ENCODE measurements around the gene AMPD2. TPM values are rescaled to one million over a fixed set of nuclear protein-coding genes. Genes with fewer than 3 reads are reported as not detected.

The AMPD2 gene
- total and polyA plus RNA-seq, 2 experiments from 2014 or later: 61.3 to 79.3 TPM

DNA sequence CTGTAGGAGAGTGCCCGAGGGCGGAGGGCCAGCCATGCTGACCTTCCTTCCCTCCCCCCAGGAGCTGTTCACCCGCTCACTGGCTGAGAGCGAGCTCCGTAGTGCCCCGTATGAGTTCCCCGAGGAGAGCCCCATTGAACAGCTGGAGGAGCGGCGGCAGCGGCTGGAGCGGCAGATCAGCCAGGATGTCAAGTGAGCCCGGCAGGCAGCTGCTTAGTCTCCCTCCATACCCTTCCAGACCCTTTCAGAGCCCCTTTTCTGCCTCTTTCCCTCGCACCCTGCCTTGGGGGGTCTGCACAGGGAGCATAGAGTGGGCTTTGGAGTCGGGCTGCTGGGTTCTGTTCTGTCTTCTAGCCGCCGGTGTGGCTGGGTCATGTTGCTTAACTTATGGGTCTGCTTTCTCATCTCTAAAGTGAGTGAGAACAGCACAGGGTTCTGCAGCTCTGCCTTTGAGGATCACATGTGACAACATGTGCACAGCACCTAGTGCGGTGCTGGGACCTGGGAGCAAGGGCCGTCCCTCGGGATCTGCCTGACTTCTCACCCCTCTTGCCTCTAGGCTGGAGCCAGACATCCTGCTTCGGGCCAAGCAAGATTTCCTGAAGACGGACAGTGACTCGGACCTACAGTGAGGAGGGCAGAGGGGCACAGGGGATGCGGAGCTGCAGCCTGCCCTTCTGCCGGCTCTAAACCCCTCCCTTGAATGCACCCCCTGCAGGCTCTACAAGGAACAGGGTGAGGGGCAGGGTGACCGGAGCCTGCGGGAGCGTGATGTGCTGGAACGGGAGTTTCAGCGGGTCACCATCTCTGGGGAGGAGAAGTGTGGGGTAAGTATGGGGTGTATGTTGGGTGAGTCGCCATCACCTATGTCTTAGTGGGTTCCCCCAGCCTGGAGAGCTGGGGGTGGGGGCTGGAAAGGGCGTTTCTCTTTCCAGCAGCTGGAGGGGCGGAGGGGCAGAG lies 6.2 kb downstream of the AMPD2 start:
- no peaks in the 10 kb centered on the region for H3K9me3 ChIP-seq (ENCODE audit: low read depth)
- no peak for TF ChIP-seq EZH2 (IDR thresholded peaks at IDR 0.05; ENCODE audit: insufficient read depth, poor library complexity, severe bottlenecking)
- no peak for TF ChIP-seq EZH2phosphoT487 (IDR thresholded peaks at IDR 0.05; ENCODE audit: insufficient read depth, low read depth)
- no peaks in the 10 kb centered on the region for H3F3A ChIP-seq (ENCODE audit: insufficient read depth)
- H3K4me2 ChIP-seq (ENCODE audit: unreplicated experiment): no peak overlapping the region
- H3K4me3 ChIP-seq: no peak overlapping the region
- no peaks in the 10 kb centered on the region for H3K9me2 ChIP-seq (ENCODE audit: insufficient read depth)
- no peak overlapping the region for H3K9ac ChIP-seq
- H3K27ac ChIP-seq: no peak overlapping the region
- H3K4me1 ChIP-seq (ENCODE audit: insufficient read depth): peaks cover 31% of the 10 kb centered on the region; the same call in 1 of the 2 replicates
- no peak for DNase-seq
- WGBS, 2 experiments (ENCODE audit: low coverage in 1 of 2, low lambda C conversion rate in 2 of 2, missing lambda C conversion rate in 2 of 2): 85 to 86% methylated on average over 31 to 32 of the region's 32 CpGs
- no peak overlapping the region for H2AFZ ChIP-seq
- H3K79me2 ChIP-seq (ENCODE audit: insufficient read depth): peaks cover 55% of the 10 kb centered on the region
- no peaks in the 10 kb centered on the region for H3K27me3 ChIP-seq (replicated peaks; ENCODE audit: insufficient read depth)
- H3K36me3 ChIP-seq (ENCODE audit: low read depth): peaks cover 9% of the 10 kb centered on the region; the same call in 1 of the 2 replicates
- in situ Hi-C loops (cut with MboI): loop anchor here (5.0 kb wide), 1 partner anchor 79 kb away; the partner anchor contains the start of gene GNAI3
- no peaks in the 10 kb centered on the region; the same call in 1 of the 2 replicates for H4K20me1 ChIP-seq (ENCODE audit: insufficient read depth)

DNA sequence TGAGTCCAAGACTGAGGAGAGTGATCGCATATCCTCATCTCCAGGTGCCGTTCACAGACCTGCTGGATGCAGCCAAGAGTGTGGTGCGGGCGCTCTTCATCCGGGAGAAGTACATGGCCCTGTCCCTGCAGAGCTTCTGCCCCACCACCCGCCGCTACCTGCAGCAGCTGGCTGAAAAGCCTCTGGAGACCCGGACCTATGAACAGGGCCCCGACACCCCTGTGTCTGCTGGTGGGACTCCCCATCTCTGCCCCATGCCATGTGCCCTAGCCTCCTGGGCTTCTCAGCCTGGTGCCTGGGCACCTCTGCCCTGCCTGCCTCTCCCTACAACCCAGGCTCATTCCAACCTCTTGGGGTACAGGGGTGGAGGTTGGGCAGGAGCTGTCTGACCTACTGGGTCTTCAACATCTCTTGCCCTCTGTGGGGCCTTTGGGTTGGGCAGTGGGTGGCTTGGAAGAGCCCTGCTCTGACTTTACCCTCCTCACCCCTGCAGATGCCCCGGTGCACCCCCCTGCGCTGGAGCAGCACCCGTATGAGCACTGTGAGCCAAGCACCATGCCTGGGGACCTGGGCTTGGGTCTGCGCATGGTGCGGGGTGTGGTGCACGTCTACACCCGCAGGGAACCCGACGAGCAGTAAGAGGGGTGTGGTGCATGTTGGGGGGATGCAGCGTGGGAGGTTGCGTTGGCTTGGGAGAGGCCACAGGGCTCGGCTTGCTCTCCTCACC lies 7.2 kb downstream of the AMPD2 start:
- in situ Hi-C loops (cut with MboI): loop anchor here (5.0 kb wide), 1 partner anchor 80 kb away; the partner anchor contains the start of gene GNAI3

GRCh38 chr1:109627692-109628399 lies 8.2 kb downstream of the AMPD2 start:
- Histone ChIP-seq H3K27me3 (replicated peaks; ENCODE audit: insufficient read depth) (no peaks in the 10 kb centered on the region), H3F3A (ENCODE audit: insufficient read depth) (peaks cover 1% of the 10 kb centered on the region; the same call in 1 of the 2 replicates), H3K9ac (no peak overlapping the region), H3K79me2 (ENCODE audit: insufficient read depth) (peaks cover 36% of the 10 kb centered on the region), H3K36me3 (ENCODE audit: low read depth) (peaks cover 16% of the 10 kb centered on the region; the same call in 1 of the 2 replicates), H2AFZ (no peak overlapping the region), H3K27ac (no peak overlapping the region), H3K4me3 (no peak overlapping the region), H3K9me3 (ENCODE audit: low read depth) (no peaks in the 10 kb centered on the region), H3K9me2 (ENCODE audit: insufficient read depth) (no peaks in the 10 kb centered on the region), H4K20me1 (ENCODE audit: insufficient read depth) (no peaks in the 10 kb centered on the region; the same call in 1 of the 2 replicates), H3K4me1 (ENCODE audit: insufficient read depth) (peaks cover 18% of the 10 kb centered on the region; the same call in 1 of the 2 replicates), H3K4me2 (ENCODE audit: unreplicated experiment) (no peak overlapping the region)
- DNase-seq: no peak
- in situ Hi-C loops (cut with MboI): loop anchor here (5.0 kb wide), 1 partner anchor 81 kb away; the partner anchor contains the start of gene GNAI3
- WGBS, 2 experiments (ENCODE audit: low coverage in 1 of 2, low lambda C conversion rate in 2 of 2, missing lambda C conversion rate in 2 of 2): 91 to 94% methylated on average over 22 to 23 of the region's 23 CpGs
- TF ChIP-seq EZH2 (IDR thresholded peaks at IDR 0.05; ENCODE audit: insufficient read depth, poor library complexity, severe bottlenecking) (no peak), EZH2phosphoT487 (IDR thresholded peaks at IDR 0.05; ENCODE audit: insufficient read depth, low read depth) (no peak)

More for the DNA sequence above, 7.2 kb downstream of the AMPD2 start:
- Histone ChIP-seq H3K9me3 (ENCODE audit: low read depth) (no peaks in the 10 kb centered on the region), H3F3A (ENCODE audit: insufficient read depth) (no peaks in the 10 kb centered on the region), H3K9me2 (ENCODE audit: insufficient read depth) (no peaks in the 10 kb centered on the region), H3K9ac (no peak overlapping the region), H3K79me2 (ENCODE audit: insufficient read depth) (peaks cover 46% of the 10 kb centered on the region), H4K20me1 (ENCODE audit: insufficient read depth) (no peaks in the 10 kb centered on the region; the same call in 1 of the 2 replicates), H3K27ac (no peak overlapping the region), H3K4me3 (no peak overlapping the region), H3K27me3 (replicated peaks; ENCODE audit: insufficient read depth) (no peaks in the 10 kb centered on the region), H3K4me2 (ENCODE audit: unreplicated experiment) (no peak overlapping the region), H2AFZ (no peak overlapping the region), H3K4me1 (ENCODE audit: insufficient read depth) (peaks cover 28% of the 10 kb centered on the region; the same call in 1 of the 2 replicates), H3K36me3 (ENCODE audit: low read depth) (peaks cover 16% of the 10 kb centered on the region; the same call in 1 of the 2 replicates)
- TF ChIP-seq EZH2 (IDR thresholded peaks at IDR 0.05; ENCODE audit: insufficient read depth, poor library complexity, severe bottlenecking) (no peak), EZH2phosphoT487 (IDR thresholded peaks at IDR 0.05; ENCODE audit: insufficient read depth, low read depth) (no peak)
- no peak for DNase-seq
- 94% methylated on average over 20 of the region's 21 CpGs for WGBS, 2 experiments (ENCODE audit: low coverage in 1 of 2, low lambda C conversion rate in 2 of 2, missing lambda C conversion rate in 2 of 2)
